HepG2 (cell line): ENCODE measurements around the gene HHLA2.

Experiments
- CHD2 ChIP-seq: IDR thresholded peaks from 2 replicates; pipeline ENCODE4 v1.6.1; 2011; ENCODE audit warnings: low read depth, low read length, improper control_type of control experiment
- EP300 ChIP-seq, 3 experiments: sonication (generic) in 1 of 3; formaldehyde crosslinking in 1 of 3; IDR thresholded peaks; 2 replicates each; pipeline versions ENCODE4 v1.5.1 to v1.6.1; 2011 to 2020; ENCODE audit warnings: low read depth in 2 of 3, low read length in 2 of 3, borderline replicate concordance in 1 of 3, improper control_type of control experiment in 1 of 3, mild to moderate bottlenecking in 1 of 3, missing genetic modification reagents in 1 of 3, moderate library complexity in 1 of 3
- EZH2 ChIP-seq: conservative IDR thresholded peaks from 2 replicates; pipeline ENCODE4 v1.6.1; 2012; ENCODE audit warnings: mild to moderate bottlenecking, low read depth, low read length, moderate library complexity
- HIVEP1 ChIP-seq: sonication (generic); formaldehyde crosslinking; IDR thresholded peaks from 2 replicates; pipeline ENCODE4 v1.4.0; 2020; ENCODE audit warnings: mild to moderate bottlenecking, missing genetic modification reagents
- SMC3 ChIP-seq: IDR thresholded peaks from 2 replicates; pipeline ENCODE4 v1.6.1; 2011; ENCODE audit warnings: low read length, improper control_type of control experiment
- TFAP4 ChIP-seq: sonication (generic); IDR thresholded peaks from 2 replicates; pipeline ENCODE4 v1.6.1; 2016; ENCODE audit warnings: low read depth, borderline replicate concordance
- ZNF558 ChIP-seq: sonication (generic); formaldehyde crosslinking; IDR thresholded peaks from 2 replicates; pipeline ENCODE4 v1.9.0; 2022; ENCODE audit warnings: mild to moderate bottlenecking, missing genetic modification reagents, borderline replicate concordance

GRCh38 chr3:108345492-108346205 is 49.3 kb downstream of the HHLA2 start:
- TF ChIP-seq HIVEP1 (CRISPR knock-in tag) (no peak), CHD2 (no peak), EP300 (IDR thresholded peaks at IDR 0.05; ENCODE audit: low read depth in 2 of 2, low read length in 2 of 2) (no peak), EP300 (CRISPR knock-in tag; IDR thresholded peaks at IDR 0.05; ENCODE audit: borderline replicate concordance) (no peak), EZH2 (no peak), SMC3 (no peak), ZNF558 (CRISPR knock-in tag) (no peak), TFAP4 (no peak)
